Activated CD8-positive, alpha-beta T cell treated with anti-CD3 and anti-CD28 coated beads for 36 hours (primary cell): ENCODE data around the gene DOCK2. TPM values are rescaled to one million over a fixed set of nuclear protein-coding genes. Genes with fewer than 3 reads are reported as not detected.

Source experiments
- ATAC-seq: fragments of 200-7000 bp; cut with Tn5 transposase; one replicate; pipeline ENCODE4 v1.10.0; 2021; ENCODE audit warnings: mild to moderate bottlenecking, moderate library complexity
- CTCF ChIA-PET: fragments of 350-600 bp; sonication (Branson Sonifier 250); formaldehyde crosslinking; loops from one replicate; lab custom pipeline; 2021; ENCODE audit warnings: antibody characterized with exemption; lab: Charles Lee
- POLR2A ChIA-PET: fragments of 350-600 bp; sonication (Branson Sonifier 250); formaldehyde crosslinking; loops from one replicate; lab custom pipeline; 2021; ENCODE audit warnings: antibody characterized with exemption; lab: Charles Lee
- DNase-seq: peaks from one replicate; pipeline ENCODE4 v3.0.0-alpha.2; 2020
- H3K27ac Mint-ChIP-seq: one replicate; pipeline ENCODE4 v1.8.0; 2021; ENCODE audit warnings: mild to moderate bottlenecking, mixed read lengths
- H3K27me3 Mint-ChIP-seq: one replicate; pipeline ENCODE4 v1.8.0; 2021; ENCODE audit warnings: mixed read lengths
- H3K36me3 Mint-ChIP-seq: one replicate; pipeline ENCODE4 v1.8.0; 2021; ENCODE audit warnings: low read depth, mixed read lengths
- H3K4me1 Mint-ChIP-seq: one replicate; pipeline ENCODE4 v1.8.0; 2021; ENCODE audit warnings: low read depth, mixed read lengths
- H3K4me3 Mint-ChIP-seq: one replicate; pipeline ENCODE4 v1.8.0; 2021; ENCODE audit warnings: mild to moderate bottlenecking, moderate library complexity, mixed read lengths
- H3K9me3 Mint-ChIP-seq: one replicate; pipeline ENCODE4 v1.8.0; 2021; ENCODE audit warnings: mixed read lengths
- CTCF ChIP-seq: fragments of 200-600 bp; IDR thresholded peaks from one replicate; pipeline ENCODE4 v1.8.0; 2022; ENCODE audit warnings: antibody characterized with exemption, mild to moderate bottlenecking
- intact Hi-C: fragments of 100-400 bp; cut with micrococcal nuclease; formaldehyde crosslinking; loops from one replicate; pipeline ENCODE4 v1.10.0; 2022
- total RNA-seq, 2 experiments: library from RNA; stranded (reverse); gene quantifications; one replicate each; pipeline ENCODE4 v1.2.3, GENCODE V29; 2021

Gene DOCK2
- total RNA-seq, 2 experiments from 2014 or later: 180 to 181 TPM

- H3K4me1 Mint-ChIP-seq: no peaks in the 10 kb centered on the region
- no peaks in the 10 kb centered on the region for H3K27me3 Mint-ChIP-seq
- no peak overlapping the region for H3K4me3 Mint-ChIP-seq
- H3K36me3 Mint-ChIP-seq: peaks cover 31% of the 10 kb centered on the region
- ChIA-PET POLR2A (no interaction called here), CTCF (no interaction called here)
- intact Hi-C loops: no loop called here
- no peak overlapping the region for H3K27ac Mint-ChIP-seq
- no peak for TF ChIP-seq CTCF
- no peaks in the 10 kb centered on the region for H3K9me3 Mint-ChIP-seq
- DNase-seq (no peak), ATAC-seq (no peak)
Observed at GRCh38 chr5:170011751-170012150, 374.7 kb downstream of the DOCK2 start.

GRCh38 chr5:170012622-170013021 is 375.5 kb downstream of the DOCK2 start:
- CTCF ChIA-PET: no interaction called here
- Mint-ChIP-seq H3K9me3 (no peaks in the 10 kb centered on the region), H3K36me3 (peaks cover 30% of the 10 kb centered on the region), H3K4me3 (no peak overlapping the region), H3K4me1 (no peaks in the 10 kb centered on the region), H3K27ac (no peak overlapping the region), H3K27me3 (no peaks in the 10 kb centered on the region)
- ATAC-seq: no peak
- no peak for DNase-seq
- TF ChIP-seq CTCF: no peak
- intact Hi-C loops: no loop called here
- POLR2A ChIA-PET: no interaction called here

- Mint-ChIP-seq H3K9me3 (no peaks in the 10 kb centered on the region), H3K27me3 (no peaks in the 10 kb centered on the region), H3K4me1 (no peaks in the 10 kb centered on the region), H3K4me3 (no peak overlapping the region), H3K36me3 (peaks cover 32% of the 10 kb centered on the region), H3K27ac (no peak overlapping the region)
- TF ChIP-seq CTCF: no peak
- ChIA-PET POLR2A (no interaction called here), CTCF (no interaction called here)
- intact Hi-C loops: no loop called here
- no peak for DNase-seq
- ATAC-seq: no peak
Observed at GRCh38 chr5:170020423-170020822, 383.3 kb downstream of the DOCK2 start.

GRCh38 chr5:170021506-170021905 is 384.4 kb downstream of the DOCK2 start:
- H3K27ac Mint-ChIP-seq: no peak overlapping the region

GRCh38 chr5:170025853-170026252 is 388.8 kb downstream of the DOCK2 start:
- Mint-ChIP-seq H3K4me3 (no peak overlapping the region), H3K27ac (no peak overlapping the region), H3K27me3 (no peaks in the 10 kb centered on the region), H3K9me3 (no peaks in the 10 kb centered on the region), H3K4me1 (no peaks in the 10 kb centered on the region), H3K36me3 (peaks cover 36% of the 10 kb centered on the region)
- intact Hi-C loops: no loop called here
- CTCF ChIA-PET: interaction anchor here (1.1 kb wide), 1 partner anchor 20 kb away, joined by 3 read pairs; no protein-coding TSS in a partner anchor
- no peak for TF ChIP-seq CTCF
- DNase-seq: no peak
- ATAC-seq: no peak
- POLR2A ChIA-PET: no interaction called here

More at GRCh38 chr5:170021506-170021905, 384.4 kb downstream of the DOCK2 start:
- H3K27me3 Mint-ChIP-seq: no peaks in the 10 kb centered on the region
- no peaks in the 10 kb centered on the region for H3K4me1 Mint-ChIP-seq
- CTCF ChIA-PET: no interaction called here
- POLR2A ChIA-PET: interaction anchor here (0.6 kb wide), 1 partner anchor 23 kb away, joined by 3 read pairs; no protein-coding TSS in a partner anchor
- no peak for ATAC-seq
- no peak for TF ChIP-seq CTCF
- H3K4me3 Mint-ChIP-seq: no peak overlapping the region
- no peak for DNase-seq
- intact Hi-C loops: no loop called here
- no peaks in the 10 kb centered on the region for H3K9me3 Mint-ChIP-seq
- peaks cover 32% of the 10 kb centered on the region for H3K36me3 Mint-ChIP-seq
